Endometrial microvascular endothelial cells (primary cell): ENCODE results near the gene FBXO15. TPM values are rescaled to one million over a fixed set of nuclear protein-coding genes. Genes with fewer than 3 reads are reported as not detected.

ENCODE experiments used
- total RNA-seq: library from RNA; depleted of rRNA; stranded (reverse); fragments of >200 nt; gene quantifications from one replicate; pipeline ENCODE4 v1.2.3, GENCODE V29; 2015; ENCODE audit errors: inconsistent ontology term

Gene FBXO15
- total RNA-seq, 1 donor from 2014 or later = not detected

Other genes starting within 250 kb of the FBXO15 start
- gene TIMM21, start 689 bp upstream of the FBXO15 start, total RNA-seq = 48.5 TPM
- gene CYB5A, start 144.1 kb upstream of the FBXO15 start, total RNA-seq = 40.3 TPM
- not detected for gene C18orf63, start 168.0 kb upstream of the FBXO15 start, total RNA-seq